HG02759 (cell line): ENCODE data around the gene DPEP2NB.
"Not testable (repeated sequence)": the region's sequence is repeated elsewhere in the genome, so short reads cannot be mapped to it uniquely, and the experiment has no call there.

Experiments used
- ATAC-seq: cut with Tn5 transposase; IDR thresholded peaks from one replicate; pipeline ENCODE4 v1.9.1; 2021; ENCODE audit warnings: mild to moderate bottlenecking, moderate library complexity; ENCODE audit not compliant: unreplicated experiment

The DPEP2NB gene

DNA sequence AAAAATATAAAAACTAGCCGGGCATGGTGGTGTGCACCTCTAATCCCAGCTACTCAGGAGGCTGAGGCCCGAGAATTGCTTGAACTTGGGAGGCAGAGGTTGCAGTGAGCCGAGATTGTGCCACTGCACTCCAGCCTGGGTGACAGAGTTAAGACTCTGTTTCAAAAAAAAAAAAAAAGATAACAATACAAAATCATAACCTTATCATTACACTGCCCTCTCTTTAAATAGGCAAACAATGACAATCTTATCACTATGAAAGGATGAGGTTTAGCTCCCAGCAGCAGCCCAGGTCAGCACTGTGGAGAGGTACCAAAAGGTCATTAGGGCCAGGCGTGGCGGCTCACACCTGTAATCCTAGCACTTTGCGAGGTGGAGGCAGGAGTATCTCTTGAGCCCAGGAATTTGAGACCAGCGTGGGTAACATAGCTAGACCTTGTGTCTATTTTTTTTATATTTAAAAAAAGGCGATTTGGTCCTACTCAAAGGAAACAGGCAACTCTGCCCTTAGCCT lies 3.5 kb upstream of the DPEP2NB start:
- no peak for ATAC-seq

DNA sequence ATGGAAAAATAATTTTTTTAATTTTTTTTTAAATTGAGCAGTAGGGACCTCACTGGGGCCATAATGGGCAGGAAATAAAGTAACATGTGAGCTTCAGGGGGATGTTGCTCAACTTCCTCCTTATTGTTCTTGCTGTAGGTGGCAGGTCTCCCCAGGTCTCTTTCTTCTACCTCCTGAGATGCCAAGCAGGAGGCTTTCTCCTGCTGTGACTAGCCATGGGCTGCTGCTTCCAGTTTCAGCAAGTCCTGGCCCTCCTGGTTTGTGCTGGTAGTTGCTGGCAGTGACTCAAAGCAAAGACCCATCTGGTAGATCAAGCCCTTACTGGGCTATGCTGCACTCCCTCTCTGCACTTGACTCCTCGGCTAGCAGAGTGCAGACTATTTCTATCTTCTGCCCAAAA lies 2.3 kb downstream of the DPEP2NB start:
- no peak for ATAC-seq

DNA sequence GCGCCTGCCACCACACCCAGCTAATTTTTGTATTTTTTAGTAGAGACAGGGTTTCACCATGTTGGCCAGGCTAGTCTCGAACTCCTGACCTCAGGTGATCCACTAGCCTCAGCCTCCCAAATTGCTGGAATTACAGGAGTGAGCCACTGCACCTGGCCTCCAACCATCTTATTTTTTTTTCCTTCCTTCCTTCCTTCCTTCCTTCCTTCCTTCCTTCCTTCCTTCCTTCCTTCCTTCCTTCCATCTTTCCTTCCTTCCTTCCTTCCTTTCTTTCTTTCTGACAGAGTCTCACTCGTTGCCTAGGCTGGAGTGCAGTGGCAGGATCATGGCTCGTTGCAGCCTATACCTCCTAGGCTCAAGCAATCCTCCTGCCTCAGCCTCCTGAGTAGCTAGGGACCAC lies 5.8 kb downstream of the DPEP2NB start:
- not testable (repeated sequence) for ATAC-seq

DNA sequence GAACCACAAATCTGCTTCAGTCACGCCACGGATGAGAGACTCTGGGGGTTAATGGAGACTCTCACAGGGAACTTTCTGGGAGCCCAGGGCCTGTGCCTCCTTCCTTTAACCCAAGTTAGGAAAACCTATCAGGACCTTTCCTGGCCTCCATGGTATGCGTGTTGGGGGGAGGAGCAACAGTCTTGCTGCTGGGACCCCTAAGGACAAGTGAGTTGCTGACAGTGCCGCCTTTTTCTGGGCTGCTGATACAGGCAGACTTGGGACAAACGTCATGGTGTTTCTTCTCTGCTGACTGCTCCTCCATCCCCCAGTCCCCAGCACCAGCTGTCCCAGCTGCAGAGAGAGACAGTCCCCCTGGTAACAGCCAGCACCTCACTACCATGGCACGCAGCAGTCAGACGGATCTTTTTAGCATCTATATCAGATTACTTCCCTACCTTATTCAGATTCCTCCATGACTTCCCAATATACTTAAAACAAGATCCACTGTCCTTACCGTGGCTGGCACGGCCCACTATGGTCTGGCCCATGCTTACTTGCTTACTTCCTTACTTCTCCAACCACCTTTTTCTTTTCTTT lies 6.5 kb downstream of the DPEP2NB start:
- no peak for ATAC-seq

DNA sequence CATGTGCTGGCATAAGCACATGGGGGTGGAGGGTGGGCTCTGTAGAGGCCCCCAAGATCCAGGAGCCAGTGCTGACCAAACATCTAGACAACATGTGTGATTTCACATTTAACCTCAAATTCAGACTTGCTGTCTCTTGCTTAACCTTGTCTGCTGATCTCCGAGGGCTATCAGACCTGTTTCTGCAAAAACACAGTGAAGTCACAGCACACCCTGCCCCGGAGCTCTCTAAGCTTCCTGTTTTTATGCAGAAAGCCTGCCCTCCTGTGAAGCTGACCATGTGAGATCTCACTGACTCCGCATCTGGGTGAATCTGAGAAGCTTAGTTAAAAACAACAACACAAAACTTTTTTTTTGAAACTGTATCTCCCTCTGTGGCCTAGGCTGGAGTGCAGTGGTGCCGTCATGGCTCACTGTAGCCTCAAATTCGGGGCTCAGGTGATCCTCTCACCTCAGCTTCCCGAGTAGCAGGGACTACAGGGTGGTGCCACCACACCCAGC lies 9.9 kb downstream of the DPEP2NB start:
- ATAC-seq, result no peak

DNA sequence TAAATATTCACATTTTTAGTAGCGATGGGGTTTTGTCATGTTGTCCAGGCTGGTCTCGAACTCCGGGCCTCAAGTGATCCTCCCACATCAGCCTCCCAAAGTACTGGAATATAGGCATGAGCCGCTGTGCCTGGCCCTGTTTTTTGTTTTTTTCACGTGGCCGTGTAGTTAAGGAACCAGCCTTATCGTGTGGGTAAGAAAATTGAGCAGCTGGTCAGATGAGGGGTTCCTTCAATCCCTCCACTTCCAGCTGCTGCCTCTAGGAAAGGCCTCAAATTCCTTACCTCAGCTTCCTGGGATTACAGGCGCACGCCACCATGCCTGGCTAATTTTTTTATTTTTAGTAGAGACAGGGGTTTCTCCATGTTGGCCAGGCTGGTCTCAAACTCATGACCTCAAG lies 10.5 kb downstream of the DPEP2NB start:
- ATAC-seq, result no peak

DNA sequence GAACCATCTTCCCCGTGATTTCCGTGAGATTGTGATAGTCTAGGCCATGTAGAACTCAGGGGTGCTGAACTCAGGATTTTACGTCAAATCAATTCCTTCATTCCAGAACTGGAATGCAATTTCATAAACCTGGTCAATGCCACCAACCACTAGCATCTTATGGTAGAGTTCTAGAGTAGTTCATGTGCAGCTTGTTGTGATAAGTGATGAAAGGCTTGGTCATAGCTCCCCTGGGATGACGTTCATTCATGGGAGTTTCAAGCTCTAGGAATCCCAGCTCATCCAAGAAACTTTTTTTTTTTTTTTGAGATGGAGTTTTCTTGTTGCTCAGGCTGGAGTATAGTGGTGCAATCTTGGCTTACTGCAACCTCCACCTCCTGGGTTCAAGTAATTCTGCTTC lies 12.7 kb downstream of the DPEP2NB start:
- no peak for ATAC-seq

DNA sequence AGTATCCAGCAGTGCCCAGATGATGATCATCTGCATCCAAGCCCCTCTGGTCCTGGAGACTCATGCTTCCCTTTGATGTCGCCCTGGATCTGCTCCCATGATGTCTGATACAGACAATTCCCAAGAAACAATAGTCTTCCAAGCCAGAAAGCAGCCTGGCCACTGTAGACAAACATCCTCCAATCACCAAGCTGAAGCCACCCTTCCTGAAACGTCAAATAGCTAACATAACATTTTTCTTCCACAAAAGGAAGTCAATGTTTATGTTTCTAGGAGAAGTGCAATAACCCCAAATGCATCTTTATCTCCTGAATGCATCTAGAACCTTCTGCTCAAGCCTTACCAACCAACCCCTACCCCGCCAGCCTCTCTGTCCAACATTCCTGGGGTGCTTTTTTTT lies 15.3 kb downstream of the DPEP2NB start:
- ATAC-seq, result no peak

DNA sequence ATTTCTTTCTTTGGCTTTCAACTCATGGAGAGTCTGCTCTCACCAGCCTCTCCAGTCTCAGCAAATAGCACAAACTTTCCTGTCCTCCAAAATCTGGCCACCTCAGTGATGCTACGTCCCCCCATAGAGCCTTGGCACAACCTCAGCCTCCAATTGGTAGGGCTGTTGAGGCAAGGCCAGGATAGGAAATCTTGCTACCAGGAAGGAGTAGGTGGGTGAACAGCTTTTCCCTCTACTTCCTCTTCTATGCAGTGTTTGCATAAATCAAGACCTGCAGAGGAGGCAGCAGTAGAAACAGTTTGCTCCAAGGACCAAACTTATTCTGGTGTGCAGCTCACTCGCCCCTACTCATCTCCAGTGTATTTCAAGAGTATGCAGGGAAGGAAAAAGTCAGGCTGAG lies 15.7 kb downstream of the DPEP2NB start:
- ATAC-seq, result no peak

DNA sequence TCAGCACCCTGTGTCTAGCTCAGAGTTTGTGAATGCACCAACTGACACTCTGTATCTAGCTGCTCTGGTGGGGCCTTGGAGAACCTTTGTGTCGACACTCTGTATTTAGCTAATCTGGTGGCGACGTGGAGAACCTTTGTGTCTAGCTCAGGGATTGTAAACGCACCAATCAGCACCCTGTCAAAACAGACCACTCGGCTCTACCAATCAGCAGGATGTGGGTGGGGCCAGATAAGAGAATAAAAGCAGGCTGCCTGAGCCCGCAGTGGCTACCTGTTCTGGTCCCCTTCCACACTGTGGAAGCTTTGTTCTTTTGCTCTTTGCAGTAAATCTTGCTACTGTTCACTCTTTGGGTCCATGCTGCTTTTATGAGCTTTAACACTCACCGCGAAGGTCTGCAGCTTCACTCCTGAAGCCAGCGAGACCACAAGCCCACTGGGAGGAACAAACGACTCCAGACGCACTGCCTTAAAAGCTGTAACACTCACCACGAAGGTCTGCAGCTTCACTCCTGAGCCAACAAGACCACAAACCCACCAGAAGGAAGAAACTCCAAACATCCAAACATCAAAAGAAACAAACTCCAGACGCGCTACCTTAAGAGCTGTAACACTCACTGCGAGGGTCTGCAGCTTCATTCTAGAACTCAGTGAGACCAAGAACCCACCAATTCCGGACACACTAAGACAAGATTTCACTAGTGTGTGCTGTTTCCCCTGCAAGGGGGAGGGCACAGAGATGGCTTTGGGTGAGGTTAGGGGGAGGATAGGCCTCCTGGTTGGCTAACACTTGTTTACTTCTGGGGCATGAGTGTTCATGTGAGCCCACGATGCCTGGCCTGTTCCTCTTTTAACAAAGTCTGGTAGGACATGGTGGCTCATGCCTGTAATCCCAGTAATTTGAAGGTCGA lies 16.7 kb downstream of the DPEP2NB start, which contains the start of gene DPEP2:
Gene DPEP2, minus strand, starts transcription at position 706 of the 910 bp plus-strand sequence. CDS start 6,272 bp downstream, outside the sequence.
- not testable (repeated sequence) for ATAC-seq

DNA sequence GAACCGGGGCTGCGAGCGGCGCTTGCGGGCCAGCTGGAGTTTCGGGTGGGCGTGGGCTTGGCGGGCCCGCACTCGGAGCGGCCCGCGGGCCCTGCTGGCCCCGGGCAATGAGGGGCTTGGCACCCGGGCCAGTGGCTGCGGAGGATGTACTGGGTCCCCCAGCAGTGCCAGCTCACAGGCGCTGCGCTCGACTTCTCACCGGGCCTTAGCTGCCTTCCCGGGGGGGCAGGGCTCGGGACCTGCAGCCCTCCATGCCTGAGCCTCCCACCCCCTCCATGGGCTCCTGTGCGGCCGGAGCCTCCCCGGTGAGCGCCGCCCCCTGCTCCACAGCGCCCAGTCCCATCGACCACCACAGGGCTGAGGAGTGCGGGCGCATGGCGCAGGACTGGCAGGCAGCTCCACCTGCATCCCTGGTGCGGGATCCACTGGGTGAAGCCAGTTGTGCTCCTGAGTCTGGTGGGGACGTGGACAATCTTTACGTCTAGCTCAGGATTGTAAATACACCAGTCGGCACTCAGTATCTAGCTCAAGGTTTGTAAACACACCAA lies 17.4 kb downstream of the DPEP2NB start:
- not testable (repeated sequence) for ATAC-seq

DNA sequence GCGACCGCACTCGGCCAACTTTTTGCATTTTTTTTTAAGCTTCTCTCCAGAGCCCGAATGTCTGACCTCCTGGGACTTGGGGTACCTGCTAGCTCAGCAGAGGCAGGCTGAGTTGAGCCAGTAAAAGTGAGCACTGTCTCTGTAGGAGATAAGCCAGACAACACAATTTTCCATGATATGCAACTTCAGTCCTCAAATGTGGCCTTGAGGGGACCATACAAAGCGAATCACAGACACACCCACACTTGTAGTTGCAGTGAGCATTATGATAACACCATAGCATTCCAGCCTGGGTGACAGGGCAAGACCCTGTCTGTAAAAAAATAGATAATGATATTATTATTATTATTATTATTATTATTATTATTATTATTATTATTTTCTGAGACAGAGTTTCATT lies 19.0 kb downstream of the DPEP2NB start:
- ATAC-seq, result no peak

DNA sequence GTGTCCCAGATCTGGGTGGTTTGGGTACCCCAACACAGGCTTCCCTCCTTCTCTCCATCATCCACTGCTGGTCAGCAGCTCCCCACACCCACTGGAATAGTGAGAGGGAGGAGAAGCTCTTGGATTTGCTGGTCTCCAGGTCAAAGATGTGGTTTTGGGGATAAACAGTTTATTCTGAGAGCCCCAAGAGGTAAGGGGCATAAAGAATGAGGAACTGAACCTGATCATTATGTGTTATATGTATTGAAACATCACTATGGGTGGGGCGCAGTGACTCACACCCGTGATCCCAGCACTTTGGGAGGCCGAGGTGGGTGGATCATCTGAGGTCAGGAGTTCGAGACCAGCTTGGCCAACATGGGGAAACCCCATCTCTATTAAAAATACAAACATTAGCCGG lies 20.3 kb downstream of the DPEP2NB start:
- ATAC-seq, result no peak

DNA sequence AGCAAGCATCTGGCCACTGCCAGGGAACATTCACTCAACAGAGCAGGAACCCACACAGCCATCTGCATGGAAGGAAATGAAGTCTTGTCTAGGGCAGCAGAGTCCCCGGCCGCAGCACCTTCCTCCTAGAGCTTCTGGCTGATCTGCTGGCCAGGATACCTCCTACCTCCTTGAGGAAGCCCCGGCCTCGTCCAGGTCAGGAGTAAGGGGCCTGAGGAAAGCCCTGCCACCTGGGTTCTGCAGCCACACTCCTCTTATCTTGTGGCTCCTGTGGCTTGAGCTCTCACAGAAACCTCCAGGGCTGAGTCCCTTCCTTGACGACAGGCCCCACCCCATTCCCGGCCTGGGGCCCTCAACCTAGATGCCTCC lies 21.7 kb downstream of the DPEP2NB start:
- ATAC-seq, result not testable (repeated sequence)

DNA sequence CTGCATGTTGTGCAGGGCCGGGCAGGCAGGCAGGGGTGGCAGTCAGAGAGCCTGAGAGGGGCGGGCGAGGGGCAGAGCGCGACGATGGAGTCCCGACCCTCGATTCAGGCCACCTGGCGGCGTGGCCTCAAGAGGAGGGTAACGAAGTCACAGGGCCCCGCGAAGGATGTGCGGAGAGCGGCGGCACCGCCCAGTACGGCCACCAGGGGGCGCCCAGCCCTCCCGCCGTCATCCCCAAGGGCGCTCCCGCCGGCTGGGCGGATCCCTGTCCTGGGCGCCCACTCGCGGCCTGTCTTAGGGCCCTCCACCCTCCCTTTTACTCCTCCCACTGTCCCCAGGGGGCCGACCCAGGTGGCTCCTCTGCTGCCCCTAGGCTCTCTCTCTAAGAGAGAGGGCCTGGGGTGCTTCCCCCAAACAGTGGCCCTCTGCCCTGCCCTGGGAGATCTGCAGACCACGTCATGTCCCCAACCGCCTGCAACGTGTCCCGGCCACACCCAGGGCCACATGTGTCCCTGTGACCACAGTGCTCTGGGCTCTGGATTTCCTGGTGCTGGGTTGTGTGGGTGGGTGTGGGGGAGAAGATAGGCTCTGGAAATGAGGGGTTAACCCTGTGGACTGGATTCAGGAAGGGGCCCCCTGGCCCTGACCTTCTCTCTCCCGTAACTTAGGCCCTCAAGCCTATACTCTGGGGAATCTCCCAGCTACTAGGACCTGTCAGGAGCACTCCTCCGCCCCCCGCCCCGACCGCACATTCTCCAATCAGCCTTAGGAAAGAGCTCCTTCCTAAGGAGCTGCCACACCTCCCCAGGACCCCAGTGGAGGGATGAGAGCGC lies 22.3 kb downstream of the DPEP2NB start:
- ATAC-seq, result peak; percentile 75

DNA sequence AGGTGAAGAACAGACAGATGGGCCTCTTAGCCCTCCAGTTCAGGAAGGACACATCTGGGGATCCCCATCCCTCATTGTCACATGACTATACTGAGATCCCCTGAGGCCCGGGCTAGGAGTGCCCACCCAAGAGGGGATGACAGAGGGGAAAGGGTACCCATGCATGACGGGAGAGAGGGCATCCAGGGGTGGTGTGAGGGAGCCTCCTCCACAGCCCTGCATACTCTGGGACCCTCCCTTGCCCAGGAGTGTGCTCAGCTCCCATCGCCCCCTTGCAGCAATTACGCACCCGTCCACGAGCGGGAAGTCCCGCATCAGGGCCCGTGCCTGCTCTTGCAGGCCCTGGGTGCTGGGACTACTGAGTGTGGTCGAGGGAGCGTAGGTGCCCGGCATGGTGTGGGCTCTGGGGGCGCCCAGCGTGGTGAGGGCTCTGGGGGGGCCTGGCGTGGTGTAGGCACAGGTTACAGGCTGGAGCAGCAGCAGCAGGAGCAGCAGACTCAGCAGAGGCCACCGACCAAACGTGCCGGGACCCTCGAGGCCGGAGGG lies 23.0 kb downstream of the DPEP2NB start:
- peak; percentile 5 for ATAC-seq

DNA sequence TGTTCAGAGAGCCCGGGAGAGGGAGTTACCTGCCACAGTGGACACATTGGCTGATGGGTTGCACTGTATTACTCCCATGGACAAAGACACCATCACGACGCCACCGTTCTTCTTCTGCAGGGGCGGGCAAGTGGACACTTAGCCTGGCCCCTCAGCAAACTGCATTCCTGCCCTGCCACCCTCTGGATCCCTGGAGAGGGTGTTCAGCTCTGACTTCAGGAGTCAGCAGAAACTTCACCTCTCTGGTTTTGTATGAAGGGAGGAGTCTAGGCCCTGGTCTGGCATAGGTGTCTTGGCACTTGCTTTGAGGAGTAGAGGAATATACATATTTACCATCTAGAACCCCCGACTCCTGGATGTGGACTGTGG lies 25.7 kb downstream of the DPEP2NB start:
- ATAC-seq, result no peak

DNA sequence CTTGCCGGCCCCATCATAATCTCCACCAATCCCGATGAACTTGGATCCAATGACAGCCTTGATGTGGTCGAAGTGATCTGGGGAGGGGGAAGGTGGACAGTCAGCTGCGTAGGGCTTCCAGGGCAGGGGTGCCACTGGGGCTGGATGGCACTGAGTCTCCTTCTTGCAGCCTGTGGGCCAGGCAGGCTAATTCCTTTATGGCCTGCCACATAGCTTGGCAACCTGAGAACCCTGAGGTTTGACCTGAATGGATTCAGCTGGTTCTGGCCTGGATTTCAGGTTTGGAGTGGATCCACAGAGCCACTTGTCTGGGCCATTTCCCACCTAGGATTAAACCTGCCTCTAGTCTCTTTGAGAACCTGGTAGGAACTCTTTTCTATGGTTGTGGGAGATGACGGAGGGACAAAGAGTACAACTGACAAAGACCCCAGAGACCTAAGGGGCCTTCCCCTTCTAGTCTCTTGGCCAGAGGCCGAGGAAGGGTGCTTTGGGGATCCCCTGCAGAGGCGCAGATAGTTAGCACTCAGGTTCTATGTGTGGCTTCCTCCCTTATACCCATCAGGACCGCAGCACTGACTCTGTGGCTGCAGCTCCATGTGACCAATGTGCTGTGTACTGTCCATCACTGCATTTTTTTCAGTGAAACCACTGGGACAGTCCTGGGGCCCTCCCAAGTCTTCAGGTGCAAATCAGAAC lies 26.2 kb downstream of the DPEP2NB start:
- ATAC-seq, result no peak

DNA sequence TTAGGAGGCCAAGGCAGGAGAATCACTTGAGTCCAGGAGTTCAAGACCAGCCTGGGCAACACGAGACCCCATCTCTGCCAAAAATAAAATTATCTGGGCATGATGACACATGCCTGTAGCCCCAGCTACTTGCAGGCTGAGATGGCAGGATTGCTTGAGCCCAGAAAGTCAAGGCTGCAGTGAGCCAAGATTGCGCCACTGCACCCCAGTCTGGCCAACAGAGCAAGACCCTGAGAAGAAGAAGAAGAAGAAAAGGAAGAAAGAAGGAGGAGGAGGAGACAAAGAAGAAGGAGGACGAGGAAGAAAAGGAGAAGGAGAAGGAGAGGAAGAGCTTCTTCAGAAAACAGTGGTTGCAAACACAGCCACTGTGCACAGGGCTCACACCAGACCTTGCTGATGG lies 27.0 kb downstream of the DPEP2NB start:
- no peak for ATAC-seq
